Nephron progenitor cell (in vitro differentiated cells): Measurements from ENCODE around the gene PIK3IP1.
A peak's percentile ranks its signal among the peaks of the same experiment; 100 is the strongest.

Experiments
- DNase-seq: peaks from one replicate; pipeline ENCODE4 v3.0.0; 2021
- H3K27ac Mint-ChIP-seq: 2 replicates; pipeline ENCODE4 v1.8.0; 2021; ENCODE audit warnings: mild to moderate bottlenecking, moderate library complexity, mixed read lengths
- H3K27me3 Mint-ChIP-seq: 2 replicates; pipeline ENCODE4 v1.8.0; 2021; ENCODE audit warnings: mild to moderate bottlenecking, low read depth, mixed read lengths; ENCODE audit not compliant: poor library complexity
- H3K36me3 Mint-ChIP-seq: 2 replicates; pipeline ENCODE4 v1.8.0; 2021; ENCODE audit warnings: low read depth, mixed read lengths
- H3K4me1 Mint-ChIP-seq: 2 replicates; pipeline ENCODE4 v1.8.0; 2021; ENCODE audit warnings: mixed read lengths
- H3K4me3 Mint-ChIP-seq: 2 replicates; pipeline ENCODE4 v1.8.0; 2021; ENCODE audit warnings: mild to moderate bottlenecking, moderate library complexity, mixed read lengths
- H3K9me3 Mint-ChIP-seq: 2 replicates; pipeline ENCODE4 v1.8.0; 2021; ENCODE audit warnings: mild to moderate bottlenecking, moderate library complexity, mixed read lengths
- CTCF ChIP-seq: fragments of 200-600 bp; sonication (generic); IDR thresholded peaks from 2 replicates; pipeline ENCODE4 v1.5.0; 2021; ENCODE audit warnings: antibody characterized with exemption

Gene PIK3IP1

GRCh38 chr22:31275018-31275417, 17.3 kb downstream of the PIK3IP1 start:
- no peaks in the 10 kb centered on the region for H3K9me3 Mint-ChIP-seq
- H3K27ac Mint-ChIP-seq: no peak overlapping the region
- H3K27me3 Mint-ChIP-seq: peaks cover 3% of the 10 kb centered on the region
- H3K4me3 Mint-ChIP-seq: no peak overlapping the region
- H3K36me3 Mint-ChIP-seq: peaks cover 37% of the 10 kb centered on the region
- no peak for DNase-seq
- H3K4me1 Mint-ChIP-seq: peaks cover 31% of the 10 kb centered on the region
- TF ChIP-seq CTCF: no peak

- Mint-ChIP-seq H3K36me3 (peaks cover 37% of the 10 kb centered on the region), H3K27ac (no peak overlapping the region), H3K4me1 (peaks cover 36% of the 10 kb centered on the region), H3K4me3 (no peak overlapping the region), H3K9me3 (no peaks in the 10 kb centered on the region), H3K27me3 (peaks cover 3% of the 10 kb centered on the region)
- no peak for DNase-seq
- TF ChIP-seq CTCF: no peak
These were observed 18.3 kb downstream of the PIK3IP1 start for GRCh38 chr22:31274017-31274416.

GRCh38 chr22:31272522-31273446, 19.5 kb downstream of the PIK3IP1 start:
- H3K9me3 Mint-ChIP-seq: no peaks in the 10 kb centered on the region
- peak; percentile 68 for TF ChIP-seq CTCF

GRCh38 chr22:31271485-31271884, 20.8 kb downstream of the PIK3IP1 start:
- Mint-ChIP-seq H3K4me1 (peaks cover 30% of the 10 kb centered on the region), H3K9me3 (no peaks in the 10 kb centered on the region), H3K27ac (peak overlapping the region; percentile 10), H3K27me3 (peaks cover 3% of the 10 kb centered on the region), H3K36me3 (peaks cover 57% of the 10 kb centered on the region), H3K4me3 (no peak overlapping the region)
- no peak for TF ChIP-seq CTCF
- DNase-seq: no peak

More at GRCh38 chr22:31272522-31273446, 19.5 kb downstream of the PIK3IP1 start:
- Mint-ChIP-seq H3K27ac (no peak overlapping the region), H3K4me3 (no peak overlapping the region), H3K27me3 (peaks cover 3% of the 10 kb centered on the region), H3K36me3 (peaks cover 50% of the 10 kb centered on the region), H3K4me1 (peaks cover 32% of the 10 kb centered on the region)
- peak; percentile 56 for DNase-seq

GRCh38 chr22:31271026-31271425, 21.3 kb downstream of the PIK3IP1 start:
- H3K27me3 Mint-ChIP-seq: peaks cover 3% of the 10 kb centered on the region
- peaks cover 61% of the 10 kb centered on the region for H3K36me3 Mint-ChIP-seq
- peak overlapping the region; percentile 10 for H3K27ac Mint-ChIP-seq
- H3K9me3 Mint-ChIP-seq: no peaks in the 10 kb centered on the region
- peaks cover 30% of the 10 kb centered on the region for H3K4me1 Mint-ChIP-seq
- TF ChIP-seq CTCF: no peak
- no peak for DNase-seq
- H3K4me3 Mint-ChIP-seq: no peak overlapping the region
